ENCODE results near the gene CDK4.

Gene CDK4

DNA sequence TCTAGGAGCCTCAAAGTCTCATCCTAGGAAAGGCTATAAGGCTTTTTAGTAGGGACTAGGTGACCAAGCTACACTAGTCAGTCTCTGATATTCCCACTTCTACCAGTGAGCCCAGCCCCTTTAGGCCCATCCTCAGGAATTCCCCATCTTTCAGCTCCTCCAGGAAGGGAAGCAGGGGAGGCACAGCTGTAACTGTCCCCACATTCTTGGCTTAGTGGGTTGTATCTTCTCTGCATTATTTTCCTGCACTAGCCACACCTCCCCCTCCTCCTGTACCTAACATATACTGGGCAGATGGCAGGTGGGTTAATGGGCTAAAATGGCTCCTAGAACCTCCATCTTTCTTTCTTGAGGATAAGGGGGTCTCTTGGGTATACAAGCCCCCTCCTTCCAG, 15.2 kb upstream of the CDK4 start:
- Mint-ChIP-seq H3K9me3 (no peaks in the 10 kb centered on the region), H3K27ac (no peak overlapping the region), H3K4me3 (peak overlapping the region in 1 of 2 donors; percentile 91), H3K4me1 (ENCODE audit: low read depth in 2 of 2) (peaks cover 26 to 36% of the 10 kb centered on the region in 2 donors), H3K36me3 (ENCODE audit: insufficient read depth) (peaks cover 13% of the 10 kb centered on the region), H3K27me3 (peaks cover 37 to 47% of the 10 kb centered on the region in 2 donors)
- ATAC-seq (replicated peaks) (no peak), DNase-seq (no peak)

DNA sequence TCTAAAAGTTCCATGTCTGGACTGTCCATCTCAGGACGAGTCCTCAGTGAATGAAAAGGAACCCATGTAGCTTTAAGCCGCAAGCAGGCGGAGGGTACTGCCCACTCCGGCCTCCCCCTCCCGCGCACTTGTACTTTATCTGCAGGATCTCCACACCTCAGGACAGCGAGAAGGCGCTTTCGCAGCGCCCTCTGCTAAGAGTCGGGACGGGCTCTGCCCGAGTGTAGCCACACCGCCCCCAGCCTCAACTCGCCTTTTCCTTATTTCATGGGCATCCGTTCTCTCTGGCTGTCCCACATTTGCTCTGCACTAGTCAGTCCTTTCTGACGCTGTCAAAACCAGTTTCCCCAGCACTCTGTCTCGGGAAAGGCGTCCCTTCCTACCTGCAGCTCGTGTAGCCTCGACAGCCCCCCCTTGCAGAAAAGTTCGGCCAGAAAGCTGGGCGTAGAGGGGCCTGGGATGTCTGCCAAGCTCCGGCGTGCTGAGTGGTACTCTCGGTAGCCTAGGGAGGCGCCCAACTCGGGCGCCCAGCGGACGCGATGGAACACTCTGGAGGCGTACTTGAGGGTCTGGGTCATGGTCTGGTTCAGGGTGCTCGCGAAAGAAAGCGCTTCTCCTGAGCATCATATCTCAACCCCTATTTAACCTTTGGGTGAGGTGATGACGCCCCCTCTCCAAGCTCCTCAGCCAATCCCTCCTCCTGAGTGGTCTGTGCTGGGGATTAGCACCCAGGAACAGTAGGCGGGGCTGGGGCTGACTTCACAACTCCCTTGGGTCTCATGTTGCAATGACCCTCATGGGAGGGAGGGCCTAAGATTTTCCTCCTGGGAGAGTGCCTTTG, 14.6 kb upstream of the CDK4 start, which contains the start of gene CYP27B1:
Gene CYP27B1, minus strand, starts transcription at position 615 of the 841 bp plus-strand sequence. Its CDS starts 37 bp downstream, at position 578.
- H3K27ac Mint-ChIP-seq: no peak within 1 kb of the TSS
- peaks cover 37 to 47% of the 10 kb centered on the region in 2 donors for H3K27me3 Mint-ChIP-seq
- peaks cover 23 to 33% of the 10 kb centered on the region in 2 donors for H3K4me1 Mint-ChIP-seq (ENCODE audit: low read depth in 2 of 2)
- ATAC-seq (replicated peaks): peak; percentile 33
- H3K36me3 Mint-ChIP-seq (ENCODE audit: insufficient read depth): peaks cover 8% of the 10 kb centered on the region
- no peak for DNase-seq
- no peaks in the 10 kb centered on the region for H3K9me3 Mint-ChIP-seq
- peak within 1 kb of the TSS; percentile 84 to 91 for H3K4me3 Mint-ChIP-seq

DNA sequence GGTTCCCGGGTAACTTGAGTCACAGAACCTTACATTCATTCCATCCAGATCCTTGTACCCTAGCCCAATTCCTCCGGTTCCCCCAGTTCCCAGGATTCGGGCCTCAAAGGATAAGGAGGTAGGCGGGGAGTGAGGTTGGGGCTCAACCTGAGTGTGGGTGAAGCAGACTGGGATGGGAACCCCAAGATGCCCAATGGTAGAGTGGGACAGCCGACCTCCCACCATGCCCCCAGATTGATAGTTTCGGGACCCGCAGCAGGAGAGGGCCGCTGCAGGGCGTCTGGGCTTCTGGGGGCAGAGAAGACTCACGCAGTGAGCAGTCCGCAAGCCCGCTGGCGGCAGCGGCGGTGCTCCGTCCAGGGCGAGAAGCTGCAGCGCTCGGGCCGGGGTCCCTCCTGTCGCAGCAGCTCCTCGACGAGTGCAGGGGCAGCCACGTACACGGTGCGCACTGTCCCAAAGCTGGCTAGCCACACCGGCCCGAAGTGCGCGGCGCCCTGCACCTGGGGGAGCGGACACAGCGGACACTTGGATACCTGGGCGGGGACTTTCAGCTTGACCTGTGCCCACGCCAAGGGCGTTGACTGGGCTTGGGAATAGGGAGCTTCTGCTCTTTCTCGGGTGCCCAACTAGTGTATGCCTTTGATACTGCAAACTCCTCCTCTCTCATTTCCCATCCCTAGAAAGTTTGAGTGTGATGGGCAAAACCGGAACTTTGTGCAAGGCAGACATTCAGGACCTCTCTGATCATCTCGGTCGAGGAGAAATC, 13.8 kb upstream of the CDK4 start:
- Mint-ChIP-seq H3K27ac (peak overlapping the region in 1 of 2 donors; percentile 31), H3K4me1 (ENCODE audit: low read depth in 2 of 2) (peaks cover 18 to 28% of the 10 kb centered on the region in 2 donors), H3K4me3 (peak overlapping the region; percentile 84 to 91), H3K9me3 (no peaks in the 10 kb centered on the region), H3K27me3 (peaks cover 37 to 47% of the 10 kb centered on the region in 2 donors), H3K36me3 (ENCODE audit: insufficient read depth) (peaks cover 8% of the 10 kb centered on the region)
- no peak for DNase-seq
- peak; percentile 14 for ATAC-seq (replicated peaks)

DNA sequence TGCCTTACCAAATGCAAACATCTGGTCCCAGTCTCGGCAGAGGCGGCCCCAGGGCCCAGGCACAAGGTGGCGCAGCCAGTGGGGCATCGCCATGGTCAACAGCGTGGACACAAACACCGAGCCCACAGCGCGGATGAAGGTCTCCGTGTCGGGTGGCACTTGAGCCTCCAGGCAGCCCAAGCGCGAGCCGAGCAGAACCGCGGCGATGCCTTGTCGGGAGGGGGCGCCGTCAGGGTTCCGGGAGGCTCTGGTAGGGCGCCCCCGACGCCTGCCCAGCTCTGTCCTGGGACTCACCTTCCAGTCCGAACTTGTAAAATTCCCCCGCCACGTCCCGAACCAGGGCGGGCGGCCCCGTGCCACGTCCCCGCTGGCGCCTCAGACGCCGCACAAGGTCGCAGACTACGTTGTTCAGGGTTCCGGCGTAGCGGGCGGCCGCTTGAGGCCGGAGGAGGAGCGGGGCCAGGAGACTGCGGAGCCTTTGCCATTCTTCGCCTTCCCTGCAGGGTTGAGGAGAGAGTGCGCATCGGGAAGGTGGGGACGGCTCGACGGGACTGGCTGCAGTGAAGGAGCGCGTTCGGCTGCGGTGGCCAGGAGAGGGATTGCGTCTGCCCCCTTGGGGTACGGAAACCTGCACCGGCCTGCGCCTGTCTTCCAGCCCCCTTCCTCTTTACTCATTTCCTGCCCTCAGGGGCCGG, 13.0 kb upstream of the CDK4 start:
- H3K36me3 Mint-ChIP-seq (ENCODE audit: insufficient read depth): peaks cover 8% of the 10 kb centered on the region
- H3K27ac Mint-ChIP-seq: peak overlapping the region in 1 of 2 donors; percentile 31
- peaks cover 18 to 28% of the 10 kb centered on the region in 2 donors for H3K4me1 Mint-ChIP-seq (ENCODE audit: low read depth in 2 of 2)
- peak in 1 of 3 experiments; percentile 45 for DNase-seq
- peak overlapping the region; percentile 84 to 91 for H3K4me3 Mint-ChIP-seq
- H3K27me3 Mint-ChIP-seq: peaks cover 37 to 47% of the 10 kb centered on the region in 2 donors
- peak; percentile 76 for ATAC-seq (replicated peaks)
- no peaks in the 10 kb centered on the region for H3K9me3 Mint-ChIP-seq

DNA sequence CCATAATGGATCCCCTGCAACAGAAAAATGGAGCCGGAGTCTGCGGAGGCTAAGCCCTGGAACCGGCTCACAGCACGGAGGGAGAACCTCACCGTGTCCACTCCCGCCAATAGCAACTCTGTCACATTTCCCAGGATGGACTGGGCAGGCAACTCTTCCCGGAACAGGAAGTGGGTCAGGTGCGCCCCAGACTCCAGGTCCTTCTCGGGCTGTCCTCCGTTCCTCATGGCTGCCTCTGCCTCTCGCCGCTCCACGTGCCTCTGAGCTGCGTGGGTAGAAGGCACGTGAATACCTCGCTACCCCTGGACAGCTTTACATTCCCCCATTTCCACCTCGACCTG, 12.5 kb upstream of the CDK4 start:
- Mint-ChIP-seq H3K9me3 (no peaks in the 10 kb centered on the region), H3K36me3 (ENCODE audit: insufficient read depth) (peaks cover 4% of the 10 kb centered on the region), H3K27me3 (peaks cover 37 to 47% of the 10 kb centered on the region in 2 donors), H3K4me3 (peak overlapping the region; percentile 84 to 91), H3K27ac (no peak overlapping the region), H3K4me1 (ENCODE audit: low read depth in 2 of 2) (peaks cover 20 to 28% of the 10 kb centered on the region in 2 donors)
- DNase-seq: no peak
- ATAC-seq (replicated peaks): peak; percentile 31

DNA sequence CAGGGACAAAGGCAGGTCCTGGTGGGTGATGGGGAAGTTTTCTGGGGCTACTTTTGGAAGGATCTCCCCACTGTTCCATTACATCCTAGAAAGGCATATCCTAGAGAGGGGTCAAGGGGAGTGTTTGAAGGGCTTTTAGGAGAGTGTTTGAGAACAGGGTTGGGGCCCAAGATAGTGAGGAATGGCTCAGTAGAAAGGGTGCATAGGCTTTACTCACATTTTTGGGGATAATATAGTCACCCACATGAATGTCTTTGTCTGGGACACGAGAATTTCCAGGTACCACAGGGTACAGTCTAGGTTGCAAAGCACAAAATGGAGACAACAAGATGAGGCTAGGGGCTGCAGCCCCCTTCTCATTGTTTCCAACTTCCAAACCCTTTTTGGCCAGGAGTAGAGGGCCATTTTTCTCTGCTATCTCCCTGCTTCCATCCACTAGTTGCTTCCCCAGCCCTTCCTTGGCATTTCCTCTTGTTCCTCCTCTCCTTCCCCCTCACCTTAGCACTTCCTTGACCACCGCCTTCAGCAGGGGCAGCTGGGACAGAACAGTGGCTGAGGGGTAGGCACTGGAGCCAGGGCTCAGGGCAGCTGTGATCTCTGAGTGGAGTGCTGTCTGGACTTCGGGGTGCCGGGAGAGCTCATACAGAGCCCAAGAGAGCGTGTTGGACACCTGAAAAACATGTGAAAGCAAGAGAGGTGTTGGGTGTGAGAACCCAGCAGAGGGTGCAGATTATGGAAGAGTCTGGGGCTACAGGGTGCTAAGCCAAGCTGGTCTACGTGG, 12.0 kb upstream of the CDK4 start:
- no peak for ATAC-seq (replicated peaks)
- H3K4me1 Mint-ChIP-seq (ENCODE audit: low read depth in 2 of 2): peaks cover 26 to 32% of the 10 kb centered on the region in 2 donors
- peak overlapping the region; percentile 84 to 91 for H3K4me3 Mint-ChIP-seq
- H3K27me3 Mint-ChIP-seq: peaks cover 37 to 47% of the 10 kb centered on the region in 2 donors
- peaks cover 7% of the 10 kb centered on the region for H3K36me3 Mint-ChIP-seq (ENCODE audit: insufficient read depth)
- no peak for DNase-seq
- no peaks in the 10 kb centered on the region for H3K9me3 Mint-ChIP-seq
- no peak overlapping the region for H3K27ac Mint-ChIP-seq

DNA sequence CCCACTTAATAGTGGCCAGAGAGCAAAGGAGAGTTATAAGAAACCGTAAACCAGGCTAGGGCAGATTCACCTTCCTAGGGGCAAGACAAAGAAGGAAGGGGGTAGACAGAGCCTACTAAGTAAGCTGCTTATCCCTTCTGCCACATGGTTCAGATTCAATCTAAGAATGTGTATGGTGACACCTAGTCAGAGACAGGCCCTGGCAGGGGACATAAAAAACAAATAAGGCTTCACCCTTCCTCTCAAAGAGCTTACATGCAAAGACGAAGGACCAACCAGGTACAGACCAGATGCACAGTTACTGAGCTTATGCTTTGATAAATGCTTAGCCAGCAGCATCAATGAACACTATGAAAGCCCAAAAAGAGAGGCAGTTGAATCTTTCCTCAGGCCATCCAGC, 10.4 kb upstream of the CDK4 start:
- Mint-ChIP-seq H3K4me1 (ENCODE audit: low read depth in 2 of 2) (peaks cover 28 to 32% of the 10 kb centered on the region in 2 donors), H3K4me3 (no peak overlapping the region), H3K27me3 (peaks cover 37 to 45% of the 10 kb centered on the region in 2 donors), H3K9me3 (no peaks in the 10 kb centered on the region), H3K27ac (no peak overlapping the region), H3K36me3 (ENCODE audit: insufficient read depth) (peaks cover 10% of the 10 kb centered on the region)
- no peak for DNase-seq
- no peak for ATAC-seq (replicated peaks)

DNA sequence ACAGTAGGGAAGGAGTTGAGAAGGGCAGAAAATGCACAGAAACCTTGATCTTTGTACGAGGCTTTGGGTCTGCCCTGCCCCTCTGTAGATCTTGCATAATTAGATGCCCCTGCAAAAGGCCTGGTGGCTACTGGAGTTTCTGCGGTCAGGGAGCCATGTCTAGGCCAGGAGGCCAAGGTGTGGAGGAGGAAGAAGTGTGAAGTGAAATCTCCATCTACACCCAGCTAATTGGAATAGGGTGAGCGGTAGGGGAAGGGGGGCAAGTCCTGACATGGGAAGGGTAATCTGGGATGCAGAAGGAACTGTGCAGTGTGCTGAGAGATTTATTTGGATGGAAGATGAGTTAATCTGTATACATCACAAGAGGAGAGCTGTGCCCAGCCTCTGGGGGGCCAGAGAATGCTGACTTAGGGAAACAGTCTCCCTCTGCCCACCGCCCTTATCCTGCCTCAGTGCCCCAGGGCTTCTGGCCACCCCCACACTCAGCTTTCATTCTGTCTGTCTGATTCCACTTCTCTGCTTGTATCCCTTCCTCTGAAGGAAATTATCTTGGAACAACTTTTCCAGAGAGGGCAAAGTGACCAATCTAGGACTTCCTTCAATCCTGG, 9.4 kb upstream of the CDK4 start:
- Mint-ChIP-seq H3K27ac (peak overlapping the region in 1 of 2 donors; percentile 38), H3K9me3 (no peaks in the 10 kb centered on the region), H3K4me3 (no peak overlapping the region), H3K4me1 (ENCODE audit: low read depth in 2 of 2) (peaks cover 32 to 36% of the 10 kb centered on the region in 2 donors), H3K27me3 (peaks cover 32 to 36% of the 10 kb centered on the region in 2 donors), H3K36me3 (ENCODE audit: insufficient read depth) (peaks cover 16% of the 10 kb centered on the region)
- ATAC-seq (replicated peaks) (no peak), DNase-seq (no peak)

DNA sequence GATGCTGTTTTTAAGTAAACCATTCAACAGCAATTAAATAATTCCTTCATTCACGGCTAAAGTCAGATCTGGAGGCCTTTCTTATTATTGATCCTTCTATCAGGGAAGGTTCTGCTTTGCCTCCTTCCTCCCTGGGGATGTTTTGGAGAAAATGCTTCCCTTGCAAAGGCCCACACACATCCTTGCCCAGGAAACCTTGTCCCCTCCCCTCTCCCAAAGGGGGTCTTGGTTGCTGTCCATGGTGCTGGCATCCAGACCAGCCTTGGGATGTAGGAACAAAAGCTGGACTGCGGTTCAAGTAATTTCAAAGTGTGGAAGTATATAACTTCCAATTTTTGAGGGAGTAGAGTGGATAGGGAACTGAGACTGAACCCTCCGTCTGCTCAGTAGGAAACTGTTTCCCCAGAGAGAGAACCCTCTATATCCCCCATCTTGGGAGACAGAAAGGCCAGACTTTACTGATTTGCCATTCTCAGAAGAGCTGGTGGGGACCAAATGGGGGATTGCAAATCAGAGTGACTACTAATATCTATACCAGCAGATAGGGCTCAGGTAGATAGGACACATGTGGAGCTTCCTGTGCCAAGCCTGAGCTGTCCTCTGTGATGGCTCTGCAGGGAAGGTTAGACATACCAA, 8.4 kb upstream of the CDK4 start:
- Mint-ChIP-seq H3K27me3 (peaks cover 24 to 26% of the 10 kb centered on the region in 2 donors), H3K27ac (no peak overlapping the region), H3K9me3 (no peaks in the 10 kb centered on the region), H3K36me3 (ENCODE audit: insufficient read depth) (peaks cover 16% of the 10 kb centered on the region), H3K4me3 (no peak overlapping the region), H3K4me1 (ENCODE audit: low read depth in 2 of 2) (peaks cover 32 to 34% of the 10 kb centered on the region in 2 donors)
- DNase-seq (no peak), ATAC-seq (replicated peaks) (no peak)

DNA sequence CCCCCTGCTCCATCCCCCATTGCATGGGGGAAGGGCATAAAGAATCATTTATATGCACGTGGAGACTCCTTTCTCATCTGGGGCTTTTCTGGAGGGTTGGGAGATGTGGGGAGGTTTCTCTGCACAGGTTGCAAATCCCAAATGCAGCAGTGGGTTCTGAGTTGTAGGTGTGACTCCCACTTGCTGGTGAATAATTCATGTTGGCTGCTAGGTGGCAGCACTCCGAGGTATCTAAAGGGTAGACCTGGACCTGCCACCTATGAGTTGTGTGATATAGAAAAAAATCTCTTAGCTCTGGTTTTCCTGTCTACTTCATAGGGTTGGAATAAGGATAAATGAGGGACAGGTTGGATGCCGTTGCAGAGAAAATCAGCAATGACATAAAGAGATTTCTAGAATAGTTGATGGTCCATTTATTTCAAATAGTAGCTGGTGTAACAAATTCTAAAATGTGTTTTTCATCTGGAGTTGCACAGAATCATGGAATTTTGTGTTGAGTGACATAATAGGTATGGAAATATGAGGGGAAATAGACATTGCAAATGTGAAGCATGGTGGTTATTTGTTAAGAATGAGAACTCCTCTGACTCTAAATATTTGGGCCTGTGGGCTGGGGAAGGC, 7.4 kb upstream of the CDK4 start:
- H3K4me3 Mint-ChIP-seq: no peak overlapping the region
- peaks cover 14 to 16% of the 10 kb centered on the region in 2 donors for H3K27me3 Mint-ChIP-seq
- H3K27ac Mint-ChIP-seq: no peak overlapping the region
- DNase-seq: no peak
- ATAC-seq (replicated peaks): peak; percentile 20
- no peaks in the 10 kb centered on the region for H3K9me3 Mint-ChIP-seq
- H3K36me3 Mint-ChIP-seq (ENCODE audit: insufficient read depth): peaks cover 16% of the 10 kb centered on the region
- H3K4me1 Mint-ChIP-seq (ENCODE audit: low read depth in 2 of 2): peaks cover 27% of the 10 kb centered on the region in 2 donors

DNA sequence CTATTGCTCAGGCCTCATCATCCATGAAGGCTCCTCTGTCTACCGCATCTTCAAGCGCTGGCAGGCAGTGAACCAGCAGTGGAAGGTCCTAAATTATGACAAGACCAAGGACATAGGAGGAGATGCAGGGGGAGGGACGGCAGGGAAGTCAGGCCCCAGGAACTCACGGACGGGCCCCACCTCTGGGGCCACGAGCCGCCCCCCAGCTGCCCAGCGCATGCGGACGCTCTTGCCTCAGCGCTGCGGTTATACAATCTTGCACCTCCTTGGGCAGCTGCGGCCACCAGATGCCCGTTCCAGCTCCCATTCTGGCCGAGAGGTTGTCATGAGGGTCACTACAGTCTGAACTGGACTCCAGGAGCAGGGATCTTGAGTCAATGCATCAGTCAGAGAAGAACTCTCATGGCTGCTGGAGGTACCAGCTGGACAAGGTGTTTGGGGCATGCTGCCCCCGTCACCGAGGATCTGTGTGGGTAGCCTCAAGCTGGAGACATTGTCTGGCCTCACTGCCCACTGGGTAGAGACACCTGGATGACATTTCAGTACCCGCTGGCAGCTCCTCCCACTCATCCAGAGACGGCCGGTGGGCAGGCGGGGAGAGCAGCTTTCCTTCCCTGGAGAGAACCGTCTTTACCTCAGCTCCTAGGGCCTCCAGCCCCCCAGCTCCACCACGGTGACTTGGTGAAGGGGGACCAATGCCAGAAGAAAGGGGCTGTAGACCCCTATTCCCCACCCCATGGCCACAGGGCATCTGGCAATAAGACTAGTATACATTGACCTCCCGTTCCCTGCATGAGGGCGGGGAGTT, 6.6 kb upstream of the CDK4 start:
- peaks cover 7 to 9% of the 10 kb centered on the region in 2 donors for H3K27me3 Mint-ChIP-seq
- no peak for DNase-seq
- peak overlapping the region in 1 of 2 donors; percentile 17 for H3K4me3 Mint-ChIP-seq
- peaks cover 29 to 34% of the 10 kb centered on the region in 2 donors for H3K4me1 Mint-ChIP-seq (ENCODE audit: low read depth in 2 of 2)
- no peak overlapping the region for H3K27ac Mint-ChIP-seq
- H3K36me3 Mint-ChIP-seq (ENCODE audit: insufficient read depth): peaks cover 16% of the 10 kb centered on the region
- ATAC-seq (replicated peaks): no peak
- no peaks in the 10 kb centered on the region for H3K9me3 Mint-ChIP-seq

All from effector memory CD8-positive, alpha-beta T cell (primary cell).